Testis (tissue), 3 donors: ENCODE measurements around the gene PDLIM5. TPM values are rescaled to one million over a fixed set of nuclear protein-coding genes. Genes with fewer than 3 reads are reported as not detected.

Experiments
- DNase-seq: peaks from one replicate; pipeline ENCODE4 v3.0.0-alpha.2; 2019
- H3K27ac ChIP-seq, 2 donors: fragments of 200-600 bp; sonication (generic); one replicate each; pipeline ENCODE4 v1.5.1; 2019
- H3K27me3 ChIP-seq: fragments of 200-600 bp; sonication (generic); one replicate; pipeline ENCODE4 v1.5.1; 2019
- H3K36me3 ChIP-seq: fragments of 200-600 bp; sonication (generic); one replicate; pipeline ENCODE4 v1.5.1; 2017; ENCODE audit warnings: low read depth; ENCODE audit errors: missing control alignments
- H3K4me1 ChIP-seq: fragments of 200-600 bp; sonication (generic); one replicate; pipeline ENCODE4 v1.5.1; 2019
- H3K4me3 ChIP-seq, 2 donors: fragments of 200-600 bp; sonication (generic); one replicate each; pipeline ENCODE4 v1.5.1; 2017 to 2019
- H3K9me3 ChIP-seq: fragments of 200-600 bp; sonication (generic); one replicate; pipeline ENCODE4 v1.5.1; 2017
- POLR2A ChIP-seq: fragments of 450-650 bp; IDR thresholded peaks from one replicate; pipeline ENCODE4 v1.6.1; 2017; ENCODE audit warnings: antibody characterized with exemption, mild to moderate bottlenecking, moderate library complexity
- WGBS, 2 donors: methylation state at CpG; one replicate each; pipeline ENCODE4 v1.1.5; 2018; 5-methylcytosine and 5-hydroxymethylcytosine counted together
- intact Hi-C: fragments of 100-400 bp; cut with DNase I; formaldehyde crosslinking; loops from one replicate; pipeline ENCODE4 v1.15.1; 2023; ENCODE audit warnings: low total_unique reads
- polyA plus RNA-seq: library from polyadenylated mRNA; stranded (reverse); fragments of 350-450 nt; fragmentation: Illumina TruSeq; extraction: RNeasy Lipid Tissue Mini Kit (QIAGEN cat#74804); gene quantifications from one replicate; pipeline ENCODE4 v1.2.3, GENCODE V29; 2014; ENCODE audit warnings: low read depth, low replicate concordance; ENCODE audit not compliant: insufficient read depth
- total RNA-seq, 2 donors: library from RNA; depleted of rRNA; stranded (reverse); fragments of >200 nt; gene quantifications; one replicate each; pipeline ENCODE4 v1.2.3, GENCODE V29; 2016
- TF ChIP-seq, protein P1 (sequence below), 3 experiments: fragments of 450-650 bp in 2 of 3; fragments of 200-600 bp in 1 of 3; sonication (generic) in 1 of 3; IDR thresholded peaks; one replicate each; pipeline ENCODE4 v1.5.1; 2016 to 2019; ENCODE audit warnings: antibody characterized with exemption in 3 of 3, mild to moderate bottlenecking in 2 of 3, moderate library complexity in 1 of 3

PDLIM5 gene
- total and polyA plus RNA-seq, 3 donors from 2014 or later = 45.5 to 86.8 (median 86.1) TPM

DNA sequence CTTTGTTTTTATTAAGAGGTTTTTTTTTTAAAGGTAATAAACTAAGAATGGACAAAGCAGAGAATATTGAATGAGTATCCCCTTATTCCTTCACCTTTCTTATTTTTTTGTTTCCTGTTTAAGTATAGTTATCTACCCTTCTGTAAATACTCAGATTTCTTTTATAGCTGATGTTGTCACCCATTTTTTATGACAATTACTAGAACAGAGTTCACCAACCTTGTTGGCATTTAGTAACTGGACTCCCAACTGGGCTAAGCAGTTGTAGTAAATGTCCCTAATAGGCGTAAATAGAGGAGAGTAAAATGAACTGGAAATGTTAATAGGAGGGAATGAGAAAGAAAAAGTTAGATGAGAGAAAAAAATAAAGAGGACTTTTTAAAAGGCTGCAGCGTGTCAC lies 9.8 kb downstream of the PDLIM5 start:
- TF ChIP-seq, protein P1, sequence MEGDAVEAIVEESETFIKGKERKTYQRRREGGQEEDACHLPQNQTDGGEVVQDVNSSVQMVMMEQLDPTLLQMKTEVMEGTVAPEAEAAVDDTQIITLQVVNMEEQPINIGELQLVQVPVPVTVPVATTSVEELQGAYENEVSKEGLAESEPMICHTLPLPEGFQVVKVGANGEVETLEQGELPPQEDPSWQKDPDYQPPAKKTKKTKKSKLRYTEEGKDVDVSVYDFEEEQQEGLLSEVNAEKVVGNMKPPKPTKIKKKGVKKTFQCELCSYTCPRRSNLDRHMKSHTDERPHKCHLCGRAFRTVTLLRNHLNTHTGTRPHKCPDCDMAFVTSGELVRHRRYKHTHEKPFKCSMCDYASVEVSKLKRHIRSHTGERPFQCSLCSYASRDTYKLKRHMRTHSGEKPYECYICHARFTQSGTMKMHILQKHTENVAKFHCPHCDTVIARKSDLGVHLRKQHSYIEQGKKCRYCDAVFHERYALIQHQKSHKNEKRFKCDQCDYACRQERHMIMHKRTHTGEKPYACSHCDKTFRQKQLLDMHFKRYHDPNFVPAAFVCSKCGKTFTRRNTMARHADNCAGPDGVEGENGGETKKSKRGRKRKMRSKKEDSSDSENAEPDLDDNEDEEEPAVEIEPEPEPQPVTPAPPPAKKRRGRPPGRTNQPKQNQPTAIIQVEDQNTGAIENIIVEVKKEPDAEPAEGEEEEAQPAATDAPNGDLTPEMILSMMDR (IDR thresholded peaks at IDR 0.05) = no peak
- no peak for TF ChIP-seq POLR2A
- no peaks in the 10 kb centered on the region for H3K27me3 ChIP-seq
- WGBS, 2 donors = 85 to 93% methylated on average over 2 of the region's 2 CpGs
- peaks cover 36% of the 10 kb centered on the region for H3K4me1 ChIP-seq
- no peaks in the 10 kb centered on the region for H3K36me3 ChIP-seq
- H3K9me3 ChIP-seq = no peaks in the 10 kb centered on the region
- DNase-seq = no peak
- intact Hi-C loops = no loop called here
- H3K4me3 ChIP-seq = no peak overlapping the region
- H3K27ac ChIP-seq = no peak overlapping the region

DNA sequence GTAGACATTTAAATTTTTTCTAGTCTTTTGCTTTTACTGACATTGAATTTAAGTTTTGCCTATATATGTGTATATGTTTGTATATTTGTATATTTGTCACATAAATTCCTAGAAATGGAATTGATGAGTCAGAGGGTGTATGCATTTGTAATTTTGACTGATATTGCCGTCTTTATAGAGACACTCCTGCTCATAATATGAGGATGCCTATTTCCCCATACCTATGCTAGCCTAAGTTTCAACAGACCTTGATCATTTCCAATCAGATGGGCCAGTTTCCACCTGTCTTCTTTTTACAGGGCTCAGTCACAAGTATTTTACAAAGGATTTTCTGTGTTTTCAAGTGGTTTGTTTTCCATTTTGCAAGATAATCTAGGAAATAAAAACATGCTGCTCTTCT lies 10.8 kb downstream of the PDLIM5 start:
- intact Hi-C loops = no loop called here
- Histone ChIP-seq H3K4me3 (no peak overlapping the region), H3K36me3 (no peaks in the 10 kb centered on the region), H3K27ac (no peak overlapping the region), H3K9me3 (no peaks in the 10 kb centered on the region), H3K4me1 (peaks cover 33% of the 10 kb centered on the region), H3K27me3 (no peaks in the 10 kb centered on the region)
- no peak for TF ChIP-seq POLR2A
- TF ChIP-seq, protein P1 (IDR thresholded peaks at IDR 0.05) = no peak
- no peak for DNase-seq
- 89 to 94% methylated on average over 1 of the region's 1 CpG for WGBS, 2 donors

DNA sequence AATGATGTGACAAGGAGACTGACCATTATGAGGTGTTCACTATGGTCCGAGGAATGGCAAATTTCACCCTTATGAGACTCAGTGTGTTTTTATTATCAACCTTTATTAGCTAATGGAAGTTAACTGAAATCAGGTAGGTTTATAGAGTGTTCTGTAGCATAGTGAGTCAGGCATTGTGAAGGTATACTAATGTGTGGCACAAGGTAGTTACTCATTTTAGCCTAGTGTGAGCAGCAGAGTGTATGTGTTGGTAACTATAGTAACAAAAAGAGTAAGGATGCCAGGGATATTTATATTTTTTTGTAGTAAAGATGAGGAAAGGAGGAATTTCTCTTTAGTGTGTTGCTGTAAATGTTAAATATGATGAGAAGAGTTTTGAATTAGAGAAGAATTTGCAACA lies 12.0 kb downstream of the PDLIM5 start:
- WGBS, 2 donors = 90 to 100% methylated on average over 1 of the region's 1 CpG
- DNase-seq = no peak
- H3K4me1 ChIP-seq = peaks cover 27% of the 10 kb centered on the region
- H3K27ac ChIP-seq = no peak overlapping the region
- intact Hi-C loops = no loop called here
- TF ChIP-seq, protein P1 (IDR thresholded peaks at IDR 0.05) = no peak
- no peak for TF ChIP-seq POLR2A
- no peaks in the 10 kb centered on the region for H3K36me3 ChIP-seq
- no peak overlapping the region for H3K4me3 ChIP-seq
- no peaks in the 10 kb centered on the region for H3K9me3 ChIP-seq
- no peaks in the 10 kb centered on the region for H3K27me3 ChIP-seq

DNA sequence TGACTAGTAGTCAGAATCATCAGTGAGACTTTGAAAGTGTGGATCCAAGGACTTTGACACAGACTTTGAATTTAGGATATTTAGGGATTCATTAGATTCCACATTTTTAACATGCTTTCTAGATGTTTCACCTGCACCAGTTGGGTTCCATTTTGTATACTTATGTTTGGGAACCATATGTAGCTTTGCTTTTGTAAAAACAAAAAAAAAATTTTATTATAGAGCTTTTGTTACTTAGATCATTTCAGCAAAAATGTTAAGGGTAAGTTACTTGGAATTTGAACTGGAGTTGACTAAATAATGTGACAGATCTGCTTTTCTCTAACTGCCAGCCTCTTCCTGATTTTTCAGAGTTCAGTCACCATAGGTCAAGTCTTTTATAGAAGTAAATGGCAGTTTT lies 14.6 kb downstream of the PDLIM5 start:
- peaks cover 14% of the 10 kb centered on the region for H3K4me1 ChIP-seq
- no peak for TF ChIP-seq POLR2A
- TF ChIP-seq, protein P1 (IDR thresholded peaks at IDR 0.05) = no peak
- no peak for DNase-seq

DNA sequence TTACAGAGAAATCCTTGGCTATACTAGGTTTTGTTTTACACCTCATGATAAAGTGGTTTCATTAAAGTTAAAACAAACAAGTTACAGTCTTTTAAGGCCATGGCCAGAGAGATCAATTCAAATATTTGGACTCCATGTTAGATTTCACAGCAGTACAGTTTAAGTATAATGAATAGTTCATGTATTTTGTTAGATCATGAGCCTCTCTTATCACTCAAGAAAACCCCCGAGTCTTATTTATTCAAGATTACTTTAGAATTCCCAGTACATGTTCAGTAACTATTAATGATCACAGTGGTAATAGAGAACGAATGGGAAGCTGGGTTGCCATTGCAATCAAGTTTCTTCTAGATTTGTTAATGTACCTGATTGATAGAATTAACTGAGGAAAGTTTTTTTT lies 15.2 kb downstream of the PDLIM5 start:
- H3K4me1 ChIP-seq = peaks cover 14% of the 10 kb centered on the region
- H3K4me3 ChIP-seq = no peak overlapping the region
- DNase-seq = no peak
- TF ChIP-seq, protein P1 (IDR thresholded peaks at IDR 0.05) = no peak
- no peak for TF ChIP-seq POLR2A
- intact Hi-C loops = no loop called here
- no peaks in the 10 kb centered on the region for H3K36me3 ChIP-seq
- 68 to 75% methylated on average over 2 of the region's 2 CpGs for WGBS, 2 donors
- no peaks in the 10 kb centered on the region for H3K9me3 ChIP-seq
- no peak overlapping the region for H3K27ac ChIP-seq
- no peaks in the 10 kb centered on the region for H3K27me3 ChIP-seq

More for the DNA sequence above, 14.6 kb downstream of the PDLIM5 start:
- intact Hi-C loops = no loop called here
- H3K36me3 ChIP-seq = no peaks in the 10 kb centered on the region
- H3K4me3 ChIP-seq = no peak overlapping the region
- no peaks in the 10 kb centered on the region for H3K9me3 ChIP-seq
- H3K27me3 ChIP-seq = no peaks in the 10 kb centered on the region
- no peak overlapping the region for H3K27ac ChIP-seq
